H1 (cell line): ENCODE measurements around the gene FAM81B. TPM values are rescaled to one million over a fixed set of nuclear protein-coding genes. Genes with fewer than 3 reads are reported as not detected.

Source experiments
- CHD1 ChIP-seq: IDR thresholded peaks from 2 replicates; pipeline ENCODE4 v1.6.1; 2012; ENCODE audit warnings: low read depth, low read length, improper control_type of control experiment
- JUN ChIP-seq: IDR thresholded peaks from 2 replicates; pipeline ENCODE4 v1.6.1; 2011; ENCODE audit warnings: low read depth, mild to moderate bottlenecking, improper control_type of control experiment, low read length
- KDM5A ChIP-seq: fragments of 200-600 bp; IDR thresholded peaks from 2 replicates; pipeline ENCODE4 v1.7.1; 2012; ENCODE audit warnings: mild to moderate bottlenecking, low read length, inconsistent platforms, mixed read lengths
- MAFK ChIP-seq: IDR thresholded peaks from 2 replicates; pipeline ENCODE4 v1.6.1; 2012; ENCODE audit warnings: low read depth, mild to moderate bottlenecking, improper control_type of control experiment, low read length
- NANOG ChIP-seq: IDR thresholded peaks from 2 replicates; pipeline ENCODE4 v1.6.1; 2011; ENCODE audit warnings: low read length, low read depth, mild to moderate bottlenecking, inconsistent platforms; ENCODE audit not compliant: insufficient read depth, poor library complexity, severe bottlenecking
- NRF1 ChIP-seq: IDR thresholded peaks from 2 replicates; pipeline ENCODE4 v1.6.1; 2011; ENCODE audit warnings: mild to moderate bottlenecking, low read depth, low read length, improper control_type of control experiment
- PHF8 ChIP-seq: fragments of 200-600 bp; sonication (generic); conservative IDR thresholded peaks from 2 replicates; pipeline ENCODE4 v1.7.1; 2012; ENCODE audit warnings: low read depth, mild to moderate bottlenecking, inconsistent platforms, low read length, moderate library complexity
- POLR2AphosphoS5 ChIP-seq: IDR thresholded peaks from 2 replicates; pipeline ENCODE4 v1.6.1; 2011; ENCODE audit warnings: low read depth, low read length
- POU5F1 ChIP-seq: IDR thresholded peaks from 2 replicates; pipeline ENCODE4 v1.6.1; 2011; ENCODE audit warnings: low read depth, mild to moderate bottlenecking, low read length, moderate library complexity
- RXRA ChIP-seq: IDR thresholded peaks from 2 replicates; pipeline ENCODE4 v1.6.1; 2011; ENCODE audit warnings: low read depth, mild to moderate bottlenecking, low read length, moderate library complexity; ENCODE audit not compliant: insufficient read depth
- SAP30 ChIP-seq: fragments of 300-600 bp; sonication (generic); IDR thresholded peaks from 2 replicates; pipeline ENCODE4 v1.7.1; 2012; ENCODE audit warnings: low read length, moderate library complexity, mild to moderate bottlenecking, inconsistent platforms; ENCODE audit not compliant: insufficient read depth, insufficient replicate concordance
- SUZ12 ChIP-seq: fragments of 200-600 bp; sonication (generic); IDR thresholded peaks from 2 replicates; pipeline ENCODE4 v1.6.1; 2012; ENCODE audit warnings: mild to moderate bottlenecking, inconsistent platforms, low read length, moderate library complexity, mixed read lengths
- YY1 ChIP-seq: IDR thresholded peaks from 2 replicates; pipeline ENCODE4 v1.6.1; 2011; ENCODE audit warnings: low read depth, mild to moderate bottlenecking, low read length
- ZNF274 ChIP-seq: IDR thresholded peaks from 2 replicates; pipeline ENCODE4 v1.7.0; 2012; ENCODE audit warnings: low read length, borderline replicate concordance; ENCODE audit errors: extremely low read depth
- polyA plus RNA-seq, 7 experiments: library from polyadenylated mRNA; depleted of rRNA in 3 of 7; stranded (reverse) in 5 of 7; unstranded in 2 of 7; fragments of >200 nt in 5 of 7; fragments of 200-250 nt in 2 of 7; gene quantifications; 1 replicate in 5 of 7; 2 replicates in 1 of 7; 4 replicates in 1 of 7; pipeline versions ENCODE4 v1.2.1 to v1.2.3, GENCODE V29; 2011 to 2013; ENCODE audit warnings: missing spikeins in 2 of 7, mixed read lengths in 2 of 7
- total RNA-seq: library from RNA; stranded (reverse); fragmentation: NEBNext Ultra II Directional; extraction: Animal tissue kit (Norgen Biotek cat#: 25700); gene quantifications from 2 replicates; pipeline ENCODE4 v1.2.1, GENCODE V29; 2021
- TF ChIP-seq, protein P1 (sequence below): IDR thresholded peaks from 2 replicates; pipeline ENCODE4 v1.6.1; 2012; ENCODE audit warnings: inconsistent platforms

FAM81B gene
- total and polyA plus RNA-seq, 2 of the 8 experiments (the other 6 are each of a cell fraction or from before 2014, with no cell fraction given): not detected

DNA sequence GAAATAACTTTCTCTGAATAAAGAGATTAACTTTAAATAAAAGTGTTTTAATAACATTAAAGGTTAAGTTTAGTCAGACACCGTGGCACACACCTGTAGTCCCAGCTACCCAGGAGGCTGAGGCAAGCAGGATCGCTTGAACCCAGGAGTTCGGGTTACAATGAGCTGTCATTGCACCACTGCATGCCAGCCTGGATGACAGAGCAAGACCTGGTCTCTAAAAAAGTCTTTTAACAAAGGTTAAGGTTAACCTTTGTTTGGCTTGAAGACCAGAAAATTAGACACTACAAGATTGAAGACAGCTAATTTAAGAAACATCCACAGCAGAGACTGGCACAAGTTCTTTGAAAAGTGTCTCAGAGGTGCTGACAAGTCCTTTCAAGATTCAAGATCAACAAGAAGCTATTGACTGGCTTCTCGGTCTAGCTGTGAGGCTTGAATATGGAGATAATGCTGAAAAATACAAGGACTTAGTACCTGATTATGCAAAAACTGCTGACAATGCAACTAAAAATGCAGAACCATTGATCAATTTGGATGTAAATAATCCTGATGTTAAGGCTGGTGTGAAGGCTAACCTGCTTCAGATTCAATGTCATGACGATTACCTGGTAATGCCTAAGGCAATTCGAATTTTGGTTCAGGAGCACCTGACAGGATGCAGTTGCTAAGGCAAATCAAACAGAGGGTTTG lies 48.8 kb downstream of the FAM81B start (continued):
- TF ChIP-seq, protein P1, sequence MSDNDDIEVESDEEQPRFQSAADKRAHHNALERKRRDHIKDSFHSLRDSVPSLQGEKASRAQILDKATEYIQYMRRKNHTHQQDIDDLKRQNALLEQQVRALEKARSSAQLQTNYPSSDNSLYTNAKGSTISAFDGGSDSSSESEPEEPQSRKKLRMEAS: no peak
- no peak for TF ChIP-seq CHD1
- no peak for TF ChIP-seq YY1
- TF ChIP-seq KDM5A: no peak
- no peak for TF ChIP-seq POLR2AphosphoS5
- TF ChIP-seq SUZ12: no peak
- TF ChIP-seq RXRA: no peak
- TF ChIP-seq ZNF274: no peak
- TF ChIP-seq POU5F1: peak; percentile 84; the same call in 1 of the 2 replicates
- TF ChIP-seq JUN: no peak
- TF ChIP-seq MAFK: peak; percentile 98
- peak; percentile 80 for TF ChIP-seq NANOG
- TF ChIP-seq NRF1: no peak
- TF ChIP-seq PHF8: no peak
- no peak for TF ChIP-seq SAP30
